OCI-LY7 (cell line): ENCODE results near the gene FHOD3.

ENCODE experiments used
- CTCF ChIP-seq: fragments of 200-600 bp; sonication (generic); conservative IDR thresholded peaks from 2 replicates; pipeline ENCODE4 v1.5.1; 2014; ENCODE audit warnings: mild to moderate bottlenecking, antibody characterized with exemption, low read length, moderate library complexity, mixed read lengths
- EZH2phosphoT487 ChIP-seq: fragments of 200-600 bp; sonication (generic); IDR thresholded peaks from 2 replicates; pipeline ENCODE4 v1.6.1; 2018; ENCODE audit warnings: low read depth, borderline replicate concordance, mild to moderate bottlenecking, mixed run types, antibody characterized with exemption, low read length, moderate library complexity, mixed read lengths

- peak; percentile 27; the same call in 1 of the 2 replicates for TF ChIP-seq CTCF
- TF ChIP-seq EZH2phosphoT487, result no peak
These were observed 114.2 kb downstream of the FHOD3 start for GRCh38 chr18:36411745-36412168.
